ENCODE data around the gene ZNF597. TPM values are rescaled to one million over a fixed set of nuclear protein-coding genes. Genes with fewer than 3 reads are reported as not detected.
"Not testable (repeated sequence)": the region's sequence is repeated elsewhere in the genome, so short reads cannot be mapped to it uniquely, and the experiment has no call there.

Gene ZNF597
- total RNA-seq, 1 donor from 2014 or later, result 1.8 TPM

DNA sequence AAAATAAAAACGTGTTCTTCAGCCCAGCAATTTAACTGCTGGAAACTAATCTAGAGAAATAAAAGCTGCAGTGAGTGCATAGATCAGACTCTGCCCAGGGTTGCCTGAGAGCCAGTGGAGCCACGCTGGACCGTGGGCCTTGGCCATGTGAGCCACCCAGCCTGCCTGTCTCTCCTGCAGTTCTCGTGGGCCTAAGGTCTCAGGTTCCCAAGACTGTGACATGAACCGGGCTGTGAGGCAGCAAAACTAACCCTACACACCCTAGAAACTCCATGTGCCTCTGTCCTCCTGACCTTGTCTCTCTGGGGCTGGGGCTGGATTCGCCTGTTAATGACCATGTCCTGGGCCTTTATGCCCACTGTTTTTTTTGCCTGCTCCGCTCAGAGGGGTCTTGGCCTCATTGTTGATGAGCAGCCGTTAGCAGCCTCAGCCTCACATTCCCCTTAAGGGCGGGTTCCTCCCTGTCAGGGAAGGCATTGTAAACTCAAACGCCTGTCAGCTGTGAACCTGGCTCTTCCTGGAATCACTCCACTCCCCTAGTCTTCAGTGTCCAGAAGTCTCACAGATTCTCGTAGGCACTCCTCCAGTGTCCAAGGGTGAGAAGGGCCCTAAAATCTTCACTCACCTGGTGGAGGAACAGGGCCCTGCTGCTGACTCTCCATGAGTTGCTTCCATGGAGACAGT is 35.1 kb upstream of the ZNF597 start:
- intact Hi-C loops (cut with DNase I), result no loop called here
- no peak for DNase-seq (ENCODE audit: low spot score)

DNA sequence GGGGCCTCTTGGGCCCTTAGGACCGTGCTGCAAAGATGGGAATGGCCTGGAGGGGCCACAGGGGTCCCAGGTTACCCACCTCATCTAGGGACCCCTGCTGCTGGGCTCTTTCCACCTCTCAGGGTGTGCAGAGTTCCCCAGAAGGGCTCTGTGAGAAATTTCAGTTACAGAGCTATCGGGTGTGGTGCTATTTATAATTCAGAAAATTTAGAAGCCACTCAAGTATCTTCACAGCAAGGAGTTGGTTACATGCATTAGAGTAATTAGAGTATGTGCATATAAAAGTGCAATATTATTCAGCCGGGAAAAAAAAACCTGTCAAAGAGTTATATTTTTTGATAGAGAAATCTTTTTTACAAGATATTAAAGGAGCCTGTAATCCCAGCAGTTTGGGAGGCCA is 33.1 kb upstream of the ZNF597 start:
- no peak for DNase-seq (ENCODE audit: low spot score)

DNA sequence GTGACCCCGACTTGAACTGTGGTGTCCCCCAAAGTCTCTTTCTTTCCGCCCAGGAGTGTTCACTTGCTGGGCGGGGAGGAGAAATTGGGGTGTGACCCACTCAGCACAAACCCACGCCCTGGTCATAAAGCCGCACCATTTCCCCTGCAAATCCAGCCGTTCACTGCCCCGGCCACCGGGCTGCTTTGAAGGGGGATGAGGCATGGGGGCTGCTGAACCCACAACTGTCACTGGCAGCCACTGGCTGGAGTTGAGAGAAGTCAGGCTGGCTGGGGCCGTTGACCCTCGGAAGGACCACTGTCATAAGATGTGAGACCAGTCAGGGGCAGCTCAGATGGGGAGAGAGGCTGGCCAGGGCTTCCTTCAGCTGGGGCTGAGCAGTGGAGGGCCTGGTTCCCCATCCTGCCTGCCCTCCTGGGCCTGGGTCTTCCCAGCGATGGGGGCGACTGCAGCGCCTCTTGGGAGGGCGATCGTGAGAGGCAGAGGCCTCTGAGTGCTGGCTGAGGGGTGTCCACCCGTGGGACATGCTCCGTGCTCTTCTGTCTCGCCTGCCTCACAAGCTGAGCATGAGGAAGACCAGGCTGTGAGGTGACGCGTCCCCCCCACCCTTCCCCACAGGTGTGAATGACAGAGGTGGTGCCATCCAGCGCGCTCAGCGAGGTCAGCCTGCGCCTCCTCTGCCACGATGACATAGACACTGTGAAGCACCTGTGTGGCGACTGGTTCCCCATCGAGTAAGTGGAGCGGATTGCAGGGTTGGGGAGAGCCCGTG is 32.5 kb upstream of the ZNF597 start:
- intact Hi-C loops (cut with DNase I), result no loop called here
- DNase-seq (ENCODE audit: low spot score), result no peak

More for the DNA sequence above, 33.1 kb upstream of the ZNF597 start:
- intact Hi-C loops (cut with DNase I), result no loop called here

DNA sequence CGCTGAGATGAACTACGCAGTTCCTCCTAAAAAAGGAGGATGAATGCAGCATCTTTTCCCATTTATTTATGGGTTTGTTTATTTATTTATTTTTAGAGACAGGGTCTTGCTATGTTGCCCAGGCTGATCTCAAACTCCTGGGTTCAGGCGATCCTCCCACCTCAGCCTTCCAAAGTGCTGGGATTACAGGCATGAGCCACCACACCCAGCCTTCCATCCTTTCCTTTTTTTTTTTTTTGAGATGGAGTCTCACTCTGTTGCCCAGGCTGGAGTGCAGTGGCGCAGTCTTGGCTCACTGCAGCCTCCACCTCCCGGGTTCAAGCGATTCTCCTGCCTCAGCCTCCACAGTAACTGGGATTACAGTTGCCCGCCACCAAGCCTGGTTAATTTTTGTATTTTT is 31.6 kb upstream of the ZNF597 start:
- intact Hi-C loops (cut with DNase I); DNase-seq (ENCODE audit: low spot score): not testable (repeated sequence)

DNA sequence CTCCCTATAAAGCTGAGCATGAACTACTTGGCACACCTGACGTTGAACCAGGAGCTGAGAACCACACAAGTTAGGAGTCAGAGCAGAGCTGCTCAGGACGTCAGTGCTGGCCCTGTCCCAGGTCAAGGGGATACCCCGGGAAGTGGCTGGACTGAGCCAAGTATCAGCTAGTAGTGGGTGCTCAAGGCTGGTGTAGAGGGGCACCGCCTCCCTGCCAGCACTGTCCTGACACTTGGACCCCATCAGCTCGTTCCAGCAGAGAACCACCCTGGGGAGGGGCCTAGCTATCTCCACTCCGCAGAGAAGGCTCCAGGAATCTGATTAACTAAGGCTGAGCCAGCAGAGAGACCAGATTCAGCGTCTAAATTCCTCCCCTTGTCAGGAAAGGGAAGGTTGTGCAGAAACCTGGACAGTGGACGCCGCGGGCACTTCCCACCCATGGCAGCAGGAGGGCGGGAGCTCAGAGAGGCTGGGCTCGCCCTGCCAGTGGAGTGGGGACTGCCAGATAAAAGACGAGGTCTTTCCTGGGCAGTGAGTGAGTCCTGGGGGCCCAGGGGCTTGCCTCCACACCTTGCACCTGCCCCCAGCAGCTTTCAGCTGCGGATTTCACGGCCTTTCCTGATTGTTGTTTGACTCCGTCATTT is 31.0 kb upstream of the ZNF597 start:
- intact Hi-C loops (cut with DNase I), result no loop called here
- DNase-seq (ENCODE audit: low spot score), result no peak

DNA sequence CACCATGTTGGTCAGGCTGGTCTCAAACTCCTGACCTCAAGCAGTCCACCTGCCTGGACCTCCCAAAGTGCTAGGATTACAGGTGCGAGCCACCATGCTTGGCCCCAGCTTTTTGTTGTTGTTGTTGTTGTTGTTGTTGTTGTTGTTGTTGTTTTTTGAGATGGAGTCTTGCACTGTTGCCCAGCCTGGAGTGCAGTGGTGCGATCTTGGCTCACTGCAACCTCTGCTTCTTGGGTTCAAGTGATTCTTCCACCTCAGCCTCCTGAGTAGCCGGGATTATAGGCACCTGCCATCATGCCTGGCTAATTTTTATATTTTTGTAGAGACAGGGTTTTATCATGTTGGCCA is 30.3 kb upstream of the ZNF597 start:
- intact Hi-C loops (cut with DNase I); DNase-seq (ENCODE audit: low spot score): not testable (repeated sequence)

DNA sequence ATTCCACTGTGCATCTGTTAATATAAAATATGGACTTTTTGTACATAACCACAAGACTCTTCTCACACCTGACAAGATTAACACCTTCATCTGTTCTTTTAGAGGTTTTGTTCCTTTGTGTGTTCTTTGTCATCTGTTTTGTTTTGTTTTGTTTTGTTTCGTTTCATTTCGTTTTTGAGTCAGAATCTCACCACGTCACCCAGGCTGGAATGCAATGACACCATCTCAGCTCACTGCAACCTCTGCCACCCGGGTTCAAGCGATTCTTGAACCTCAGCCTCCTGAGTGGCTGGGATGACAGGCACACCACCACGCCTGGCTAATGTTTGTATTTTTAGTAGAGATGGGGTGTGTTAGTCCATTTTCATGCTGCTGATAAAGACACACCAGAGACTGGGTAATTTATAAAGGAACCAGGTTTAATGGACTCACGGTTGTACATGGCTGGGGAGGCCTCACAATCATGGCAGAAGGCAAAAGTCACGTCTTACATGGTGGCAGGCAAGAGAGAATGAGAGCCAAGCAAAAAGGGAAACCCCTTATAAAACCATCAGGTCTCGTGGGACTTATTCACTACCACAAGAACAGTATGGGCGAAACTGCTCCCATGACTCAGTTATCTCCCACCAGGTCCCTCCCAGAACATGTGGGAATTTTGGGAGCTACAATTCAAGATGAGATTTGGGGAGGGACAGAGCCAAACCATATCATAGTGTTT is 29.7 kb upstream of the ZNF597 start:
- no peak for DNase-seq (ENCODE audit: low spot score)
- intact Hi-C loops (cut with DNase I), result no loop called here

DNA sequence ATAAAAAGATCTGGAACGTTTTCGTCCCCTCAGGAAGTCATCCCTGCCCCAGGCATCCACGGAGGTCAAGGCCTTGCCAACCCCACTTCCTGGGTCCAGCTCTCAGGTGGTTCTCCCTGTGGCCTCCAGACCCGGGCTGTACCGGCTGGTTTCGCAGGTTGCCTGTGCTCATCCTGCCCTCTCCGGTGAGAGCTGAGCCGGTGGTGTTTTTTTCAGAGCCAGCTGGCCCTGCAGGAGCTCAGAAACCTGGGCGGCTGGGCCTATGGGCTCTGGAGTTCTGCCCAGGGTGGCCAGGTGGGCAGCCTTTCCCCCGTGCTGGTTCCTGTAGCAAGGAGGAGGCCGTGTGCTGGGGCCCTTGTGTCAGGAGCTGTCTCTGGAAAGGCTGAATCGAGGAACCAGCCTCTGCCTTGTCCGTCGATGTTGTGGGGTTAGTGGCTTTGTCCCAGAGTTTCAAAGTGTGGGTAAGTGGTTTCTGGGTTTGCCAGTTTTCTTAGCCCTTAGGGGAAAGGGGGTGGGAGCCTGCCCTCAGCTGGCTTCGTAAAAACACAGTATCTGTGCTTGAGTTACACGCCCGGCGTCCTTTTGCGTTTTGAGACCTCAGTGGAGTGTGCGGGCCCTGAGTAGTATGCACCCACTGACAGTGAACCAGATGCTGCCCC is 28.3 kb upstream of the ZNF597 start:
- intact Hi-C loops (cut with DNase I), result no loop called here

DNA sequence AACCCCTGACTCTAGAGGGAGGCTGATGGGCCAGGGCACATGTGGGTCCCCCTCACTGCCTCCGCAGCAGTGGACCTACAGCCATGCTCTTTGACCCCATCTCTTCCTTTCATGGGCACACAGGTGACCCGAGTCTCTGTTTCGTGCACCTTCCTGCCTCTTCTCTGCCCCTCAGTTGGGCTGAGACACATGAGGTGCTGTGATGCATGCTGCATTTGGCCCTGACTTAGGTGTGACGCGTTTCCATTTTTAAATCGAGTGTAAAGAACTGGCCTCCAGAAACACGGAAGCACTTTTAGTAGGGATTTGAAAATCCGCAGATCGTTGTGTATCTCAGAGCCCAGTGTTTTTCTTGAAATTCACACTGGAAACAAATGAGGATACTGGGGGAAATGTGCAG is 27.4 kb upstream of the ZNF597 start:
- DNase-seq (ENCODE audit: low spot score), result no peak
- intact Hi-C loops (cut with DNase I), result no loop called here

More for the DNA sequence above, 28.3 kb upstream of the ZNF597 start:
- no peak for DNase-seq (ENCODE audit: low spot score)

DNA sequence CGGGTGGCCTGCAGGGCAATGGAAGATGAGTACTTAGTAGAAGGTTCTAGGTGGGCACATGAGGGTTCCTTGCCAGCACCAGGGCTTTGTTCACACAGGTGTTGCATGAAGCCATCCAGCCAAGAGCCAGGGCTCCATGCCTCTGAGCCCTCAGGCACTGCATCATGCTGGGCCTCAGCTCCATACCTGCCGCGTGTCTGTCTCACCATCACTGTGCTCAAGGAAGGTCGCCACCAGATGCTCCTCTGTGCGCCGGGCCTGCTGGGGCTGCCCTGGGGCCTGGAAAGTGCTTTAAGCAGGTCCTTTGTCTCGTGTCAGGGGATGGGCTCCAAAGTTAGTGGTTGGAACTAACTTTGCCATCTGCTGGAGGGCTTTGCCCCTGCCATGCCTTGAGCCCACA is 26.4 kb upstream of the ZNF597 start:
- DNase-seq (ENCODE audit: low spot score), result no peak
- intact Hi-C loops (cut with DNase I), result no loop called here

DNA sequence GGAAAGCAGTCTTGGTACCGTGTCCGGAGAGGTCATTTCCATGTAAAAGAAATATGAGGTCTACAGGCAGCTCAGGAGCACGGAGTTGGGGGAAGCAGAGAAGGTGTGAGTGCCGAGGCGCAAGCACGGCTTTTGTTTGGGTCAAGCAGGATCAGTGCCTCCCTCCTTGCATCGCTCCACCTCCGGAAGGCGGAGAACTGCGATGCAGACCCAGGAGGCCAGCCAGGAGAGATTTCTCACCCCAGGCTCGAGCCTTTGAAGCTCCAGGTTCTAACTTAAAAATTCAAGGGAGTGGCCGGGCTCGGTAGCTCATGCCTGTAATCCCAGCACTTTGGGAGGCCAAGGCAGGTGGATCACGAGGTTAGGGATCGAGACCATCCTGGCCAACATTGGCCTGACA is 25.2 kb upstream of the ZNF597 start:
- DNase-seq (ENCODE audit: low spot score), result no peak
- intact Hi-C loops (cut with DNase I), result no loop called here

DNA sequence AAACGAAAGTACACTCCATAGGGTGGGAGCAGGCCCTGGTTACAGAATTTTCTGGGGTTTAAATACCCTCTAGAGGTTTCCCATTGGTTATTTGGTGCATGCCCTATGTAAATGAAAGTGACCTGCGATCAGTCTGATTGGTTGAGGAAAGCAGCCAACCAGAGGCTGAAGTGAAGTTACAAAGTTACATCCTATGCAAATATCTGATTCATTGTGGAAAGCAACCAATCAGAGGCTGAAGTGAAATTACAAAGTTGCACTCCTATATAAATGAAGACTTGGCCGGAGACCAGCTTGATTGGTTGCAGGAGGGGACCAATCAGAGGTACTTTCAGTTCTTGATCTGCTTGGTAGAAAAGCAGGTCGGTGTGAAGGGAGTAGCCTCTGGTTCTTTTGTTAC is 24.6 kb upstream of the ZNF597 start:
- intact Hi-C loops (cut with DNase I), result no loop called here

DNA sequence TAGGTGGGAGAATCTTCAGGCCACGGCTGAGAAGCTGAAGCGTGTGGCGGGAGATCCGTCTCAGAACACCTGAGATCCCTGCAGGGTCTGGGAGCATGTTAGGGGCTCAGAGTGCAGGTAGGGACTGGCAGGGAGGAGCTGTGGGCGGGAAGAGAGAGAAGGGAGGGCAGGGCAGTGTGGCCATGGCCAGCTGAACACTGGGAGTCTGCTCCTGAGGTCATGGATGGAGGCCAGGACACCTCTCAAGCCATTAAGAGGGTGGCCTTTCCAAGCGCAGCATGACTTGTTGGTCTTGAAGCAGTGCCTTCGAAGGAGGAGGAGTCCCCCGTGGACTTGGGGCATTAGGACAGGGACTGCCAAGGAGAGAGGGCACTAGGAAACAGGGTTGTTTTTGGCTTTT is 23.9 kb upstream of the ZNF597 start:
- intact Hi-C loops (cut with DNase I), result no loop called here
- no peak for DNase-seq (ENCODE audit: low spot score)

More for the DNA sequence above, 24.6 kb upstream of the ZNF597 start:
- no peak for DNase-seq (ENCODE audit: low spot score)

DNA sequence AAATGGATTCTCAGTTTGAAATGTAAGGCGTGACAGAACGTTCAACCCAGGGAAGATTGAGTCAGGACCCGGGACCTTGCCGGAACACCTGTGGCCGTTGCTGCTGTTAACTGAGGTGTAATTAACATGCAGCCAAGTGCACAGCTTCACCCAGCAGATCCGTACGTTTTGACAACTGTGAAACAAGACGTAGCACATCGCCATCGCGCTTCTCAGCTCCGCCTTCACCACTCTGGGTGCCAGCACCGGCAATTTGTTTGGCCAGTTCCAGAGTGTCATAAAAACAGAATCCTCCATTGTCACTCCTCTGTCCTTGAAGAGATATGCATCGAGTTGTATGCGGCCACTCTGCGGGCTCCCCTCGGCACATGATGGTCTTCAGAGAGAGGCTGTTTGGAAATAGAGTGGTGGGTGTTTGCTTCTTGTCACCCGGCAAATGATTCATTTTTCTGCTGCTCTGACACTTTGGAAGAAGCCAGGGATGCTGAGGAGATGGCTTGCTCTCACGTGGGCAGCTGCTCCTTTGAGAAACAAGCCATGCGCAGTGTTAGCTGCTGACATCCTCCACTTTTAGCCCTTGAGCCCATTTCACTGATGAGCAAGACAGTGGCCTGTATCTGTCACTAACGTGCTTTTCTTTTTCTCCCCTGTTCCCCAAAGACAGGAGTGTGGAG is 22.7 kb upstream of the ZNF597 start:
- intact Hi-C loops (cut with DNase I), result no loop called here
- DNase-seq (ENCODE audit: low spot score), result no peak

DNA sequence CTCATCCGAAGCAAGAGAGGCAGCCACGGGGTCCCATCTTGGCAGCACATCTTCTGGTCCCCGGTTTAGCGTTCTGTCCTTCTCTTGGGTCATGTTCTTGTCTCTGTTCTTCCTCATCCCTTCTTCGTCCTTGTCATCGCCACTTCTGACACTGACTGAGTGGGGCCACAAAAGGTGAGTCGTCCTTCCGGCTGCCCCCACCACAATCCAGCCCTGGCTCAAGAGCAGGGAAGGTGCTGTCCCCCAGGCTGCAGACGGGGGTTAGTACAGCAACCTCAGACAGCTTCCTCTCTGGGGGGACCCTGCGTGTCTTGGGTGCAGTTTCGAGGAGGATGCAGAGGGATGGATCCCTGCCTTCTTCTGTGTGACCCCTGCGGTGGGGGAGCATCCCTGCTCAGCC is 22.0 kb upstream of the ZNF597 start:
- no peak for DNase-seq (ENCODE audit: low spot score)

DNA sequence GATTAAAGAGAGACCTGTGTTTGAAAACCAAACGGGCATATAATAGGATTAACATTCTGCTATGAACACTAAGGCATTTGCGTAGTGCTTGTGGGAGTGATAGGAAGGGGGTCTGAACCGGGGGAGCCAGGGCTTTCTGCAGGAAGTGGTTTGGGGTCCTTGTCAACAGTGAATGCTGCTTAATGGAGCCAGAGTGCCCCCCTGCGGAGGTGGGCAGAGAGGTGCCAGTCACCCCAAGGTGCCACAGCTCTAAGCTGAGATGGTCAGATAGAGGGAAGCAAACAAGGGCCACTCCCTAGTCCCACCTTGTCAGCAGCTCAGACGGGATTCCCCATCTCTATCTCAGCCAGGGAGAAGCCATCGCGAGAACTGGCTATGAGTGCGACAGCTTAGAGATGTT is 17.8 kb upstream of the ZNF597 start:
- intact Hi-C loops (cut with DNase I), result no loop called here

More for the DNA sequence above, 22.0 kb upstream of the ZNF597 start:
- intact Hi-C loops (cut with DNase I), result no loop called here

DNA sequence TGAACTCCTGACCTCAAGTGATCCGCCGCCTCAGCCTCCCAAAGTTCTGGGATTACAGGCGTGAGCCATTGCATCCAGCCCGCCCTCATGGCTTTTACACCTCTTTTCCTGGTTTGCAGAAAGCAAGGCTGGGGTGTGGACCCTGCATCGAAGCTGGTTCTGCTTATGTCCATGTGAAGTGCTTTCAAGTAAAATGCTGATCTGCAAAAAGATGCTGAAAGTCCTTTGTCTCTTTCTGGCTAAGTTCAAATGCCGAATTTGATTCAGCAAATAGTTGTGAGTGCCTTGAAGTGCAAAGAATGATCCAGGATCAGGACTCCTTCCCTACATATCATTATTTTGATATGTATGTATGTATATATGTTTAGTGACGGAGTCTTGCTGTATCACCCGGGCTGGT is 17.3 kb upstream of the ZNF597 start:
- intact Hi-C loops (cut with DNase I), result no loop called here
- no peak for DNase-seq (ENCODE audit: low spot score)

More for the DNA sequence above, 17.8 kb upstream of the ZNF597 start:
- DNase-seq (ENCODE audit: low spot score), result no peak

DNA sequence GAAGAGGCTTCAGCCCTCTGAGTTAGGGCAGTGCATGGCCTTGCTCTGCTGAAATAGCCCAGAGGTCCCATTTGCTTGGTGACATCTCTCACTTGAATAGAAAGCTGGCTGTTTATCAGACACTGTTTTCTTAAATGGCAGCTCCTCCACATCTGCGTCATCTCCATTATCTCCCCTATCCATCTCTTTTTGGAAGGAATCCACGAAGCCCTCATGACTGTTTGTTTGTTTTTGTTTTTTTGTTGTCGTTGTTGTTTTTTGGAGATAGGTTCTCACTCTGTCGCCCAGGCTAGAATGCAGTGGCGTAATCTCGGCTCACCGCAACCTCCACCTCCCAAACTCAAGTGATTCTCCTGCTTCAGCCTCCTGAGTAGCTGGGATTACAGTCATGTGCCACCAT is 16.8 kb upstream of the ZNF597 start:
- DNase-seq (ENCODE audit: low spot score), result no peak
- intact Hi-C loops (cut with DNase I), result no loop called here
